GM12878 (cell line): ENCODE data around the gene TMEM217. TPM values are rescaled to one million over a fixed set of nuclear protein-coding genes. Genes with fewer than 3 reads are reported as not detected.

Experiments used
- ATAC-seq: fragments of 200-7000 bp; cut with Tn5 transposase; 3 replicates; pipeline ENCODE4 v1.9.1; 2020; ENCODE audit warnings: mild to moderate bottlenecking, moderate library complexity
- BruUV-seq: library from RNA; stranded (reverse); fragments of 400-500 nt; replicated peaks from 2 replicates; lab custom pipeline; 2021; lab: Mats Ljungman, UMichigan
- CTCF ChIA-PET: fragments of 300-600 bp; sonication (Branson Sonifier 250); formaldehyde crosslinking; extraction: SDS; loops from one replicate; lab custom pipeline; 2021; ENCODE audit warnings: inconsistent platforms; lab: Yijun Ruan, JAX
- POLR2A ChIA-PET: fragments of 350-600 bp; formaldehyde crosslinking; extraction: SDS; loops from one replicate; lab custom pipeline; 2021; ENCODE audit warnings: inconsistent platforms; lab: Charles Lee
- RAD21 ChIA-PET: fragments of 300-600 bp; sonication (Branson Sonifier 250); formaldehyde crosslinking; loops from one replicate; lab custom pipeline; 2023; ENCODE audit warnings: antibody characterized with exemption; ENCODE audit not compliant: unreplicated experiment; lab: Charles Lee
- SMC1A ChIA-PET: fragments of 300-600 bp; sonication (Branson Sonifier 250); formaldehyde crosslinking; loops from one replicate; lab custom pipeline; 2023; ENCODE audit not compliant: unreplicated experiment, uncharacterized antibody; lab: Charles Lee
- DNase-seq: peaks from one replicate; pipeline ENCODE4 v3.0.0-alpha.2; 2011; ENCODE audit warnings: low read depth, low spot score
- FAIRE-seq: peaks from 3 replicates; lab custom pipeline; 2011; peaks lifted over from hg19 to GRCh38; lab: Jason Lieb, UNC
- H2AFZ ChIP-seq: 2 replicates; pipeline ENCODE4 v1.6.0; 2011; ENCODE audit warnings: low read depth, low read length, control low read depth; ENCODE audit not compliant: control insufficient read depth
- H3K27ac ChIP-seq: 2 replicates; pipeline ENCODE4 v1.5.1; 2011; ENCODE audit warnings: control low read depth; ENCODE audit not compliant: control insufficient read depth, insufficient read depth
- H3K27me3 ChIP-seq, 2 experiments: replicated peaks in 1 of 2; 2 replicates each; pipeline versions ENCODE4 v1.6.0 to v1.6.1; 2011; ENCODE audit warnings: low read length in 1 of 2; ENCODE audit not compliant: control insufficient read depth in 2 of 2, insufficient read depth in 2 of 2
- H3K36me3 ChIP-seq, 2 experiments: 2 replicates each; pipeline ENCODE4 v1.5.1; 2011; ENCODE audit warnings: low read length in 1 of 2; ENCODE audit not compliant: control insufficient read depth in 2 of 2, insufficient read depth in 2 of 2
- H3K4me1 ChIP-seq: 2 replicates; pipeline ENCODE4 v1.6.1; 2011; ENCODE audit warnings: mild to moderate bottlenecking, low read length, moderate library complexity, mixed read lengths; ENCODE audit not compliant: control insufficient read depth, insufficient read depth
- H3K4me2 ChIP-seq: 2 replicates; pipeline ENCODE4 v1.6.0; 2011; ENCODE audit warnings: control low read depth; ENCODE audit not compliant: control insufficient read depth, insufficient read depth
- H3K4me3 ChIP-seq: fragments of 200-600 bp; sonication (generic); 2 replicates; pipeline ENCODE4 v1.5.1; 2016
- H3K79me2 ChIP-seq: 2 replicates; pipeline ENCODE4 v1.6.0; 2011; ENCODE audit warnings: low read length; ENCODE audit not compliant: control insufficient read depth, insufficient read depth
- H3K9ac ChIP-seq: 2 replicates; pipeline ENCODE4 v1.8.0; 2011; ENCODE audit warnings: low read length, control low read depth, mixed read lengths; ENCODE audit not compliant: control insufficient read depth, insufficient read depth
- H3K9me3 ChIP-seq: replicated peaks from 3 replicates; pipeline ENCODE4 v1.5.1; 2011; ENCODE audit warnings: mild to moderate bottlenecking, low read length; ENCODE audit not compliant: control insufficient read depth, insufficient read depth
- H4K20me1 ChIP-seq: 2 replicates; pipeline ENCODE4 v1.6.0; 2011; ENCODE audit not compliant: control insufficient read depth, insufficient read depth
- CEBPZ ChIP-seq: fragments of 150-350 bp; IDR thresholded peaks from 2 replicates; pipeline ENCODE4 v1.6.1; 2016; ENCODE audit warnings: low read depth, low read length
- EED ChIP-seq: sonication (generic); IDR thresholded peaks from 2 replicates; pipeline ENCODE4 v1.6.1; 2016; ENCODE audit warnings: antibody characterized with exemption, low read depth
- ETV6 ChIP-seq, 2 experiments: fragments of 450-650 bp in 1 of 2; IDR thresholded peaks in 1 of 2; conservative IDR thresholded peaks in 1 of 2; 2 replicates each; pipeline ENCODE4 v1.6.1; 2014; ENCODE audit warnings: antibody characterized with exemption in 1 of 2, borderline replicate concordance in 1 of 2, low read depth in 1 of 2, mild to moderate bottlenecking in 1 of 2, moderate library complexity in 1 of 2
- KLF5 ChIP-seq: fragments of 450-650 bp; IDR thresholded peaks from 2 replicates; pipeline ENCODE4 v1.6.1; 2014; ENCODE audit warnings: mild to moderate bottlenecking; ENCODE audit not compliant: partially characterized antibody
- LARP7 ChIP-seq: fragments of 450-650 bp; IDR thresholded peaks from 2 replicates; pipeline ENCODE4 v1.6.1; 2017; ENCODE audit warnings: mild to moderate bottlenecking
- MAX ChIP-seq: IDR thresholded peaks from 2 replicates; pipeline ENCODE4 v1.6.1; 2012; ENCODE audit warnings: low read depth, low read length, improper control_type of control experiment
- MEF2A ChIP-seq: IDR thresholded peaks from 2 replicates; pipeline ENCODE4 v1.6.1; 2011; ENCODE audit warnings: low read depth, mild to moderate bottlenecking, low read length, moderate library complexity; ENCODE audit not compliant: insufficient read depth
- NFIC ChIP-seq: IDR thresholded peaks from 2 replicates; pipeline ENCODE4 v1.6.1; 2012; ENCODE audit warnings: low read depth, mild to moderate bottlenecking, inconsistent platforms, low read length, moderate library complexity
- NFXL1 ChIP-seq: fragments of 450-650 bp; IDR thresholded peaks from 2 replicates; pipeline ENCODE4 v1.6.1; 2017; ENCODE audit warnings: antibody characterized with exemption, mild to moderate bottlenecking, borderline replicate concordance
- NKRF ChIP-seq: fragments of 450-650 bp; conservative IDR thresholded peaks from 2 replicates; pipeline ENCODE4 v1.6.1; 2017; ENCODE audit warnings: mild to moderate bottlenecking, moderate library complexity
- POLR2AphosphoS5 ChIP-seq: IDR thresholded peaks from 2 replicates; pipeline ENCODE4 v1.6.1; 2011; ENCODE audit warnings: mild to moderate bottlenecking, low read length, inconsistent platforms
- RAD21 ChIP-seq: IDR thresholded peaks from 2 replicates; pipeline ENCODE4 v1.6.1; 2011; ENCODE audit warnings: mild to moderate bottlenecking, low read depth, low read length, moderate library complexity; ENCODE audit not compliant: insufficient read depth
- RB1 ChIP-seq: fragments of 450-650 bp; formaldehyde crosslinking; IDR thresholded peaks from 2 replicates; pipeline ENCODE4 v1.6.1; 2017; ENCODE audit warnings: mild to moderate bottlenecking, borderline replicate concordance
- RUNX3 ChIP-seq: IDR thresholded peaks from 2 replicates; pipeline ENCODE4 v1.6.1; 2012; ENCODE audit warnings: low read length, inconsistent platforms
- TARDBP ChIP-seq: IDR thresholded peaks from 2 replicates; pipeline ENCODE4 v1.6.1; 2016; ENCODE audit warnings: borderline replicate concordance
- YBX1 ChIP-seq: fragments of 450-650 bp; IDR thresholded peaks from 2 replicates; pipeline ENCODE4 v1.6.1; 2016; ENCODE audit warnings: antibody characterized with exemption
- ZBTB4 ChIP-seq: fragments of 450-650 bp; formaldehyde crosslinking; IDR thresholded peaks from 2 replicates; pipeline ENCODE4 v1.4.0; 2022; ENCODE audit warnings: mild to moderate bottlenecking, moderate library complexity
- WGBS: methylation state at CpG from one replicate; pipeline ENCODE4 v1.1.6; 2016; ENCODE audit warnings: low lambda C conversion rate; ENCODE audit not compliant: insufficient replicate concordance, insufficient coverage; ENCODE audit errors: missing lambda C conversion rate; 5-methylcytosine and 5-hydroxymethylcytosine counted together
- in situ Hi-C: fragments of 300-500 bp; cut with MboI; formaldehyde crosslinking; loops from 9 replicates; pipeline ENCODE4 v1.14.3; 2018; ENCODE audit warnings: mixed read lengths
- intact Hi-C: fragments of 100-400 bp; cut with micrococcal nuclease; formaldehyde crosslinking; loops from one replicate; pipeline ENCODE4 v1.14.2; 2022; ENCODE audit not compliant: unreplicated experiment
- polyA plus RNA-seq, 11 experiments: library from polyadenylated mRNA; depleted of rRNA in 4 of 11; unstranded in 6 of 11; stranded (reverse) in 5 of 11; fragments of >200 nt; fragmentation: Nextera tagmentation in 4 of 11; fragmentation: Illumina TruSeq in 1 of 11; extraction: Ambion mirVana in 4 of 11; extraction: Trizol in 1 of 11; gene quantifications; 1 replicate in 1 of 11; 2 replicates in 10 of 11; pipeline versions ENCODE4 v1.2.1 to v1.2.3, GENCODE V29; 2011 to 2016; ENCODE audit warnings: inconsistent platforms in 2 of 11, missing spikeins in 2 of 11, low read depth in 1 of 11
- total RNA-seq, 4 experiments: library from RNA; depleted of rRNA in 3 of 4; stranded (reverse); fragments of >200 nt in 3 of 4; fragmentation: Illumina TruSeq in 1 of 4; extraction: Trizol in 1 of 4; gene quantifications; 2 replicates each; pipeline versions ENCODE4 v1.2.1 to v1.2.3, GENCODE V29; 2013 to 2021

Gene TMEM217
- total and polyA plus RNA-seq, 10 of the 15 experiments (the other 5 are each of a cell fraction or from before 2014, with no cell fraction given) = 1.3 to 4.5 (median 2.3) TPM

- ChIA-PET SMC1A (no interaction called here), RAD21 (interaction anchor here (0.6 kb wide), 1 partner anchor 12 kb away, joined by 6 read pairs; no protein-coding TSS in a partner anchor), POLR2A (interaction anchor here (0.6 to 0.7 kb wide), 4 partner anchors 15 to 1680 kb away, joined by 4 to 6 read pairs (median 5); no protein-coding TSS in a partner anchor), CTCF (interaction anchor here (0.7 kb wide), 1 partner anchor 193 kb away, joined by 4 read pairs; no protein-coding TSS in a partner anchor)
- Histone ChIP-seq H3K9me3 (no peaks in the 10 kb centered on the region), H3K9ac (no peak overlapping the region), H2AFZ (no peak overlapping the region), H4K20me1 (no peaks in the 10 kb centered on the region), H3K27me3 (no peaks in the 10 kb centered on the region), H3K27ac (no peak overlapping the region), H3K79me2 (no peaks in the 10 kb centered on the region), H3K4me2 (no peak overlapping the region), H3K4me1 (peaks cover 9% of the 10 kb centered on the region; the same call in 1 of the 2 replicates), H3K4me3 (no peak overlapping the region), H3K36me3 (no peaks in the 10 kb centered on the region)
- no TSS peak for BruUV-seq
- no peak for FAIRE-seq
- WGBS = 77% methylated on average over 6 of the region's 6 CpGs
- in situ Hi-C loops = no loop called here
- DNase-seq = no peak
- intact Hi-C loops = no loop called here
- TF ChIP-seq NFXL1 (no peak), ZBTB4 (CRISPR knock-in tag) (no peak), YBX1 (no peak), ETV6 (conservative IDR thresholded peaks at IDR 0.05 in 1 of 2, IDR thresholded peaks at IDR 0.05 in 1 of 2; ENCODE audit: borderline replicate concordance in 1 of 2, low read depth in 1 of 2) (no peak), RUNX3 (no peak), LARP7 (no peak), POLR2AphosphoS5 (no peak), TARDBP (no peak), MAX (no peak), NFIC (no peak), EED (no peak), RAD21 (no peak), RB1 (no peak), NKRF (no peak), KLF5 (no peak), MEF2A (no peak), CEBPZ (no peak)
- ATAC-seq = no peak
These were observed 16.8 kb downstream of the TMEM217 start for GRCh38 chr6:37241131-37241530.
